HepG2 (cell line): ENCODE results near the gene NFATC3.
"Not testable (repeated sequence)": the region's sequence is repeated elsewhere in the genome, so short reads cannot be mapped to it uniquely, and the experiment has no call there.

Experiments used
- ATF3 ChIP-seq: sonication (generic); formaldehyde crosslinking; IDR thresholded peaks from 2 replicates; pipeline ENCODE4 v1.4.0; 2020; ENCODE audit warnings: missing genetic modification reagents
- HDAC2 ChIP-seq: sonication (generic); formaldehyde crosslinking; IDR thresholded peaks from 2 replicates; pipeline ENCODE4 v1.4.0; 2020; ENCODE audit warnings: missing genetic modification reagents
- POLR2A ChIP-seq, 2 experiments: IDR thresholded peaks; 2 replicates each; pipeline ENCODE4 v1.6.1; 2011; ENCODE audit warnings: low read depth in 2 of 2, low read length in 2 of 2, mild to moderate bottlenecking in 1 of 2, moderate library complexity in 1 of 2; ENCODE audit not compliant: insufficient read depth in 1 of 2
- RAD21 ChIP-seq: fragments of 450-650 bp; formaldehyde crosslinking; IDR thresholded peaks from 2 replicates; pipeline ENCODE4 v1.5.0; 2020; ENCODE audit warnings: mild to moderate bottlenecking
- STAG1 ChIP-seq: sonication (generic); formaldehyde crosslinking; IDR thresholded peaks from 2 replicates; pipeline ENCODE4 v1.4.0; 2020; ENCODE audit warnings: missing genetic modification reagents
- ZFX ChIP-seq: sonication (generic); formaldehyde crosslinking; IDR thresholded peaks from 2 replicates; pipeline ENCODE4 v1.4.0; 2020; ENCODE audit warnings: mild to moderate bottlenecking, low read depth, missing genetic modification reagents, moderate library complexity
- ZNF232 ChIP-seq: sonication (generic); formaldehyde crosslinking; IDR thresholded peaks from 2 replicates; pipeline ENCODE4 v1.4.0; 2020; ENCODE audit warnings: missing genetic modification reagents, borderline replicate concordance
- ZSCAN22 ChIP-seq: sonication (generic); formaldehyde crosslinking; IDR thresholded peaks from 2 replicates; pipeline ENCODE4 v1.4.0; 2020; ENCODE audit warnings: mild to moderate bottlenecking, missing genetic modification reagents
- TF ChIP-seq, protein P1 (sequence below): sonication (generic); formaldehyde crosslinking; IDR thresholded peaks from 2 replicates; pipeline ENCODE4 v1.5.0; 2020; ENCODE audit warnings: missing genetic modification reagents, mild to moderate bottlenecking, borderline replicate concordance
- TF ChIP-seq, protein P2 (sequence below): sonication (generic); formaldehyde crosslinking; IDR thresholded peaks from 2 replicates; pipeline ENCODE4 v1.9.0; 2021; ENCODE audit warnings: mild to moderate bottlenecking, missing genetic modification reagents

- not testable (repeated sequence) for TF ChIP-seq ZSCAN22 (CRISPR knock-in tag); POLR2A (IDR thresholded peaks at IDR 0.05; ENCODE audit: insufficient read depth in 1 of 2, low read depth in 2 of 2, low read length in 2 of 2); ZNF232 (CRISPR knock-in tag); RAD21; HDAC2 (CRISPR knock-in tag); ZFX (CRISPR knock-in tag); ATF3; STAG1
- TF ChIP-seq, protein P1, sequence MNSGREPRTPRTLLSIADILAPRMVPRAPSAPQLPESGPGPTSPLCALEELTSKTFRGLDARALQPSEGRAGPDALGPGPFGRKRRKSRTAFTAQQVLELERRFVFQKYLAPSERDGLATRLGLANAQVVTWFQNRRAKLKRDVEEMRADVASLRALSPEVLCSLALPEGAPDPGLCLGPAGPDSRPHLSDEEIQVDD: not testable (repeated sequence)
- TF ChIP-seq, protein P2, sequence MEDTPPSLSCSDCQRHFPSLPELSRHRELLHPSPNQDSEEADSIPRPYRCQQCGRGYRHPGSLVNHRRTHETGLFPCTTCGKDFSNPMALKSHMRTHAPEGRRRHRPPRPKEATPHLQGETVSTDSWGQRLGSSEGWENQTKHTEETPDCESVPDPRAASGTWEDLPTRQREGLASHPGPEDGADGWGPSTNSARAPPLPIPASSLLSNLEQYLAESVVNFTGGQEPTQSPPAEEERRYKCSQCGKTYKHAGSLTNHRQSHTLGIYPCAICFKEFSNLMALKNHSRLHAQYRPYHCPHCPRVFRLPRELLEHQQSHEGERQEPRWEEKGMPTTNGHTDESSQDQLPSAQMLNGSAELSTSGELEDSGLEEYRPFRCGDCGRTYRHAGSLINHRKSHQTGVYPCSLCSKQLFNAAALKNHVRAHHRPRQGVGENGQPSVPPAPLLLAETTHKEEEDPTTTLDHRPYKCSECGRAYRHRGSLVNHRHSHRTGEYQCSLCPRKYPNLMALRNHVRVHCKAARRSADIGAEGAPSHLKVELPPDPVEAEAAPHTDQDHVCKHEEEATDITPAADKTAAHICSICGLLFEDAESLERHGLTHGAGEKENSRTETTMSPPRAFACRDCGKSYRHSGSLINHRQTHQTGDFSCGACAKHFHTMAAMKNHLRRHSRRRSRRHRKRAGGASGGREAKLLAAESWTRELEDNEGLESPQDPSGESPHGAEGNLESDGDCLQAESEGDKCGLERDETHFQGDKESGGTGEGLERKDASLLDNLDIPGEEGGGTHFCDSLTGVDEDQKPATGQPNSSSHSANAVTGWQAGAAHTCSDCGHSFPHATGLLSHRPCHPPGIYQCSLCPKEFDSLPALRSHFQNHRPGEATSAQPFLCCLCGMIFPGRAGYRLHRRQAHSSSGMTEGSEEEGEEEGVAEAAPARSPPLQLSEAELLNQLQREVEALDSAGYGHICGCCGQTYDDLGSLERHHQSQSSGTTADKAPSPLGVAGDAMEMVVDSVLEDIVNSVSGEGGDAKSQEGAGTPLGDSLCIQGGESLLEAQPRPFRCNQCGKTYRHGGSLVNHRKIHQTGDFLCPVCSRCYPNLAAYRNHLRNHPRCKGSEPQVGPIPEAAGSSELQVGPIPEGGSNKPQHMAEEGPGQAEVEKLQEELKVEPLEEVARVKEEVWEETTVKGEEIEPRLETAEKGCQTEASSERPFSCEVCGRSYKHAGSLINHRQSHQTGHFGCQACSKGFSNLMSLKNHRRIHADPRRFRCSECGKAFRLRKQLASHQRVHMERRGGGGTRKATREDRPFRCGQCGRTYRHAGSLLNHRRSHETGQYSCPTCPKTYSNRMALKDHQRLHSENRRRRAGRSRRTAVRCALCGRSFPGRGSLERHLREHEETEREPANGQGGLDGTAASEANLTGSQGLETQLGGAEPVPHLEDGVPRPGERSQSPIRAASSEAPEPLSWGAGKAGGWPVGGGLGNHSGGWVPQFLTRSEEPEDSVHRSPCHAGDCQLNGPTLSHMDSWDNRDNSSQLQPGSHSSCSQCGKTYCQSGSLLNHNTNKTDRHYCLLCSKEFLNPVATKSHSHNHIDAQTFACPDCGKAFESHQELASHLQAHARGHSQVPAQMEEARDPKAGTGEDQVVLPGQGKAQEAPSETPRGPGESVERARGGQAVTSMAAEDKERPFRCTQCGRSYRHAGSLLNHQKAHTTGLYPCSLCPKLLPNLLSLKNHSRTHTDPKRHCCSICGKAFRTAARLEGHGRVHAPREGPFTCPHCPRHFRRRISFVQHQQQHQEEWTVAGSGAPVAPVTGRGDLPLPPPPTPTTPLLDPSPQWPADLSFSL: not testable (repeated sequence)
Observed at GRCh38 chr16:68110611-68111010, 25.4 kb downstream of the NFATC3 start.
